Activated CD8-positive, alpha-beta memory T cell treated with anti-CD3 and anti-CD28 coated beads for 36 hours (primary cell): ENCODE results near the gene HOXB4. TPM values are rescaled to one million over a fixed set of nuclear protein-coding genes. Genes with fewer than 3 reads are reported as not detected.

Experiments
- CTCF ChIA-PET: fragments of 350-600 bp; sonication (Branson Sonifier 250); formaldehyde crosslinking; loops from one replicate; lab custom pipeline; 2021; ENCODE audit warnings: antibody characterized with exemption; lab: Charles Lee
- POLR2A ChIA-PET: fragments of 350-600 bp; sonication (Branson Sonifier 250); formaldehyde crosslinking; loops from one replicate; lab custom pipeline; 2021; ENCODE audit warnings: antibody characterized with exemption; lab: Charles Lee
- total RNA-seq, 2 experiments: library from RNA; stranded (reverse); gene quantifications; one replicate each; pipeline ENCODE4 v1.2.3, GENCODE V29; 2021

Gene HOXB4
- total RNA-seq, 2 experiments from 2014 or later, result 3.3 to 3.8 TPM

- POLR2A ChIA-PET, result no interaction called here
- CTCF ChIA-PET, result interaction anchor here (1.0 to 2.3 kb wide), 7 partner anchors 7 to 354 kb away, joined by 3 to 14 read pairs (median 5); partner anchors contain the start of genes HOXB5, HOXB7 and HOXB9
Observed at GRCh38 chr17:48616717-48617470, 38.7 kb upstream of the HOXB4 start.

DNA sequence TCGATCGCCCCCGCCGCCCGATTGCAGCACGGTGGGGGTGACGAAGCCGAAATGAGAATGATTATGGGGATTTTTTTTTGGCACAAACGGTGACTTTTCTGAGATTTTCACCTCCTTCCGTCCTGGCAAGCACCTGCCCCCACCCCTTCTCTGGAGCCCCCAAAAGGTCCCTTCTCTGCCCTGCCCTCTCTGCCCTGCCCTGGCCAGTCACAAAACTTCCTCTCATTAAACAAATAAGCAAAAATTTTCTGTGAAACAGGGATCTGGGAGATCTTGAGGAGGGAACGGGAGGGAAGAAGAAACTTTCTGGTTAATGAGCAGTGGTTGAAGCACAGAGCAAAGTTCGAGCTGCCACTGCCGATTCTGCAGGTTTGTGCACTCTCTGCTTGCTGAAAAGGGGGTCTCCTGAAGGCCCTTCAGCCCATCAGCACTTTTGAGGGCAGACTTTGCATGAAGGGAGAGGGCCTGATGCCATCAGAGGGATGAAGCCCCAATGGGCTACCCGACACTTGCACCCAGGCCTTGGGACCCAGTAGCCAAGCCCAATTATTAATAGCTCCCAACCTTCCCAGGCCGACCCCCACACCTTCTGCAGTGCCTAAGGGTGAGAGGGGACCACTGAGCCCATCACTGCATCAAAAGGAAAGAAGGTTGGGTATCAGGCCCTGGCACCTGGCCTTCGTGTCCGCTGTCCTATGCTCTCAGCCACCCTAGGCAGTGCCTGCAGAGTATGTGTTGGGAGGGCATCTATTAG lies 38.0 kb upstream of the HOXB4 start:
- POLR2A ChIA-PET, result interaction anchor here (0.5 to 0.6 kb wide), 2 partner anchors 21 to 299 kb away, joined by 3 to 8 read pairs; no protein-coding TSS in a partner anchor
- CTCF ChIA-PET, result interaction anchor here (0.6 to 1.3 kb wide), 7 partner anchors 10 to 353 kb away, joined by 3 to 5 read pairs (median 3); partner anchors contain the start of gene HOXB9

DNA sequence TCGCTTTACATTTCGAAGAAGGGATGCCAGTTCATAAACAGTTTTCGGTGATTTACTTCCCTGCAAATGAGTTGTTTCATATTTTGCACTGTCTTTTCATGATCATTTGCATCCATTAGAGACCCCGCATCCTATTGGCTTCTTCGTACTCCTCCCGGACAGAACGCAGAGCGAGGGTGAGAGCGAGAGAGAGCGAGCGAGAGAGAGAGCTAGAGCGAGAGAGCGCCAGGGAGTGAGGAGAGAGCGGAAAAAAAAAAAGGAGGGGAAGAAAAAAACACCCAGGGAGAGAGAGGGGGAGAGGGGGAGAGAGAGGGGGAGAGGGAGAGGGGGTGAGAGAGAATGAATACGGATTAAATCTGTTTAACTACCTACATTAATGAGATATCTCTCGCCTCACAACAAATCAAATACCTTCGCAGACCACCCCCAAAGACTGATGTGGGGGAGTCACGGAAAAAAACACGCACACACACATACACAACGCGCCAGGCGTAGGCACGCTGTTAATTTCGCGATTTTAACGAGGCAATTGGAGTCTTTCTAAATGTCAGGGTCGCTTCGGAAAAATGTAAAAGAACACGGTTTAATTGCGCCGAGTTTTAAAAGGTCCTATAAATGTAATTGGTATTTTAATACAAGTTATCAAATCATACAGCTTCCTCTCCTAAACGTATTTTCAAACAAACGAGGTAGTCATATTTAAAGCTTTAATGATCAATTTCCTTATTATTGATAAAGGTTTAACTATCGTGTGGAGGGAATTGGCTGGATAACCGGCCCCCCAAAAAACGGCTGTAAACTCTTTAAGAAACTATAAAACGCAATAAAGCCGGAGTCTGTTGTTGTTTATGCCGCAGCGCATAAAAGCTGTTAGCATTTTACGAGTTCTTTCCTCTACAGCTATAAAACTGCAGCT lies 37.2 kb upstream of the HOXB4 start, which contains the start of gene HOXB8:
Gene HOXB8, minus strand, starts transcription at position 246 of the 916 bp plus-strand sequence. CDS start 588 bp downstream, outside the sequence.
- CTCF ChIA-PET, result interaction anchor here (0.6 to 1.6 kb wide), 13 partner anchors 10 to 540 kb away, joined by 3 to 6 read pairs (median 4); partner anchors contain the start of genes HOXB5 and HOXB9
- POLR2A ChIA-PET, result interaction anchor here (0.5 to 0.6 kb wide), 2 partner anchors 20 to 299 kb away, joined by 3 to 8 read pairs; no protein-coding TSS in a partner anchor

- POLR2A ChIA-PET, result interaction anchor here (2.2 kb wide), 1 partner anchor 12 kb away, joined by 7 read pairs; the partner anchor contains the start of gene HOXB9
Observed at GRCh38 chr17:48613862-48614694, 35.9 kb upstream of the HOXB4 start.

GRCh38 chr17:48612854-48613691 lies 34.9 kb upstream of the HOXB4 start:
- ChIA-PET POLR2A (interaction anchor here (0.6 to 2.2 kb wide), 2 partner anchors 13 to 67 kb away, joined by 3 to 7 read pairs; partner anchors contain the start of gene HOXB9), CTCF (interaction anchor here (0.6 to 1.1 kb wide), 9 partner anchors 11 to 261 kb away, joined by 3 to 4 read pairs (median 3); partner anchors contain the start of gene HOXB9)

More at GRCh38 chr17:48613862-48614694, 35.9 kb upstream of the HOXB4 start:
- CTCF ChIA-PET, result interaction anchor here (0.5 to 1.6 kb wide), 8 partner anchors 11 to 613 kb away, joined by 3 to 6 read pairs (median 4); partner anchors contain the start of genes HOXB3 and HOXB9

DNA sequence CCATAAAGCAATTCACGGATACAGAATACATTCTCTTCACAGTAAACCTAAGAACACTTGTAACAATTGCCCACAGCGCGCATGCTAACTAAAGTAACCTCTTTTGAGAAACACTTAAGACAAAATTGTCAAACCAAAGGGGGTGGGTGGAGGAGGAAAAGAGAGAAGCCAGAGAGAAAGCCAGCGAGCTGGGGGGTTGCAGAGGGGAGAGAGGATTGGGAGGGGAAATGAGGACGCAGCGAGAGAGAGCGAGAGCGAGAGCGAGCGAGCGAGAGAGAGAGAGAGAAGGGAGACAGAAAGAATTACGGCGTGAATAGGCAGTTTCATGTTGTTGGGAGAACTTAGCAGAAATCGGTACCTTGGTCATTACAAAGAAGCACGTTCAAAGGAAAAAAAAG lies 34.3 kb upstream of the HOXB4 start:
- ChIA-PET POLR2A (interaction anchor here (0.6 to 2.2 kb wide), 2 partner anchors 13 to 66 kb away, joined by 3 to 7 read pairs; partner anchors contain the start of gene HOXB9), CTCF (interaction anchor here (0.8 to 1.1 kb wide), 7 partner anchors 11 to 260 kb away, joined by 3 to 4 read pairs (median 3); partner anchors contain the start of gene HOXB9)

DNA sequence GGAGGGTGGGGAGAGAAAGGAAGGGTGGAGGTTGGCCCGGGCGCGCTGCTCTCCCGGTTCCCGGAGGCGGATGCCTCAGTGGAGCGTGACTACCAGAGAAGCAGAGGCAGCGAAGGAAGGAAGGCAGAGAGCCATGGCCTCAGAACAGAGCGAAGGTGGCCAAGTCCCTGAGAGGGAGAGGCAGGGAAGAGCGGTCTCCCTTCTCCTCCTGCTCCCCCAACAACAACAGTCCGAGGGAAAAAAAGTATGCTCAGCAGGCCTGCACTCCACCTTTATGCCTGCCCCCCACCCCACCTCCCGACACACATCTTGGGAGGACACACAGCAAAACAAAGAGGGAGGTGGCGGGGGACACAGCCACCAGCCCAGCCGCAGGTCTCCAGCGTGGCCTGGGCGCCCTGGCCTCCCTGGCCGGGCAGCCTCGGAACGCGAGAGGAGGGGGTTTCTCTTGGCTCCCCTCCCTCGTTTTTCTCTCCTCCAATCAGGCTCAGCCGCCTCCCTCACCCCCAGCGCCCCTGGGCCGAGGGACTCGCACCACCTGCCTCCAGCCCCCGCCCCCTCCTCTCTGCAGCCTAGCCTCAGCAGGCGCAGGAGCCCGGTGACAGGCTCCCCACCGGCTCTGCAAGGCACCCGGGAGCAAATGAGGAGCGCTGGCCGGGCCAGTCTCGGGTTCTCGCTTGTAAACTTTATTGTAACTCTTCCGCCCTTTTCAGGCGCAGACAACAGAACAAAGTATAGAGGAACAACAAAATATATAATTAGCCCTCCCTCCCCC lies 33.7 kb upstream of the HOXB4 start:
- ChIA-PET POLR2A (no interaction called here), CTCF (interaction anchor here (1.1 kb wide), 1 partner anchor 14 kb away, joined by 4 read pairs; the partner anchor contains the start of gene HOXB9)

DNA sequence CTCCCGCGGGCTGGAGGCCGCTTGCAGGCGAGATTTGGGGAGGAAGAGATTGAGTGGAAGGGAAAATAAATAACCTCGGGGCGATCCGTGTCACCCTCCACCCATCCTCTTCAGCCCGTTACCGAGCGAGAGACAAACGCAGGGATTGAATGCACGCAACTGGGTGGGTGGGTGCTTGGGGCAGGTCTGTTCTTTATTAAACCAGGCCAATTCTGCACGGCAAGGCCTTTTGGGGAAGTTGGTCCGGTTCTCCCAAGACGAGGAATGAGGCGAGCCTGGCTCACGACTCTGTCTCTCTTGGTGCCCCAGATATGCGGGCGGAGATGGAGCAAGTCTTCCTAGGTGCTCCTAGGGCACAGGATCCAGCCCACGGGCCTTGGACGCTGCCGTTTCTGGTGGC lies 33.1 kb upstream of the HOXB4 start:
- ChIA-PET POLR2A (no interaction called here), CTCF (no interaction called here)

DNA sequence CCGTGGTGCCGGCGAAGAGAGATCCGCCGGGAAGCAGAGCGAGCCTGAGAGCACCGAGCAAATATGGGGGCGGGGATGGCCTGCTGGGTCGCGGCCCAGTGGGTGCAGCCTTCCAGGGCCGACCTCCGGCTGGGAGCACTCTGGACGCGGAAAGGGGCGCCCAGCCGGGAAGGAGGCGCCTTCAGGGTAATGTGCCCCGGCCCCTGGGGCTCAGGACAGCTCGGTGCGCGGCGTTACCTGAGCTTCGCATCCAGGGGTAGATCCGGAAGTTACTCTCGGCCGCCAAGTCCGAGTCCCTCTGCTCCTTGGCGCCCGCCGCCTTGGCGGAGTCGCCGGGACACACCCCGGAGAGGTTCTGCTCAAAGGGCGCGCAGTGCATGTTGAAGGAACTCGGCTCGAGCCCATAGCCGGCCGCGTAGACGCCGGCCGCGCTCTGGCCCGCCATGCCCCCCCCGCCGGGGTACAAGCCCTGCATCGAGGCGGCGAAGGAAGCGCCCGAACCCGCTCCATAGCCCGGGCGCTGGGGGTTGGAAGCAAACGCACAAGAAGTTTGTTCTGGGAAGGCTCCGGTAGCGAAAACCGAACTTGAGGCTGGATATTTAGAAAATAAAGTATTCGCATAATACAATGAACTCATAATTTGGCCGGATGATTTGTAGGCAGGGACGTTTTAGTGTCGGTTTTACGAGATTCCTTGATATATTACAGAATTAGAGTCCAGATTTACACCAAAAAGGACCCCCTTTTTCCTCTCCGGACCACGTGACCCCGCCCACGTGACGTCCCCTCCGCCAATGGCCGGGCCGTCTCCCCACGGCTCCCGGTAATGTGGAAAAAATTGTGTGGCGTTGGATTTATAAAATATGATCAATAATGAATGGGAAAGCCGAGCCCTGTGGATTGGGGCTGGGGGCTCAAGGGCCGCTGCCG lies 32.4 kb upstream of the HOXB4 start, which contains the start of gene HOXB7:
Gene HOXB7, minus strand, starts transcription at position 736 of the 930 bp plus-strand sequence. Its CDS starts 99 bp downstream, at position 637.
- POLR2A ChIA-PET, result interaction anchor here (0.6 kb wide), 2 partner anchors 228 to 534 kb away, joined by 4 to 12 read pairs; no protein-coding TSS in a partner anchor
- CTCF ChIA-PET, result interaction anchor here (0.6 to 3.6 kb wide), 6 partner anchors 8 to 111 kb away, joined by 3 to 24 read pairs (median 6); partner anchors contain the start of gene HOXB5

GRCh38 chr17:48609759-48610281 lies 31.7 kb upstream of the HOXB4 start:
- ChIA-PET POLR2A (interaction anchor here (0.6 to 1.1 kb wide), 4 partner anchors 15 to 533 kb away, joined by 3 to 12 read pairs (median 4); no protein-coding TSS in a partner anchor), CTCF (interaction anchor here (0.6 to 3.6 kb wide), 6 partner anchors 8 to 112 kb away, joined by 3 to 24 read pairs (median 6); partner anchors contain the start of gene HOXB5)

DNA sequence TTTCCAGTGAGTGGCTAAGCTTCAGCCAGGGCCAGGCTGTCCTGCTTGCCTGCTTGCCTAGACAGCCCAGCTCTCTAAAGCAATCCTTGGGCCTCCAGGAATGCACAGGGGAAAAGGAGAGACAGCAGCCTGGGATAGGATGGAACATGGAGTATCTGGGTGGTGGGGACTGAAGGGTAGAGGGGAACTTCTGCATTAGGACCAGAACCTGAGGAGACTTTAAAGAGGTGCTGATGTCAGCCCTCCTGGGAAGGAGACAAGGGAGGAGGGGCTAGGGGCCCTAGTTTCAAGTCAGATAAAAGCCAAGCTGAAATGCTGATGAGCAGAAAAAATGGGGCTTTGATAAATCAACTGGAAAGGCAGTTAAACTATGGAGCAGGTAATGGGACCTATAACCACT lies 30.9 kb upstream of the HOXB4 start:
- CTCF ChIA-PET, result interaction anchor here (0.9 to 3.6 kb wide), 6 partner anchors 8 to 584 kb away, joined by 3 to 24 read pairs (median 6); partner anchors contain the start of gene HOXB5
- POLR2A ChIA-PET, result interaction anchor here (0.6 to 1.1 kb wide), 2 partner anchors 16 to 64 kb away, joined by 3 to 5 read pairs; no protein-coding TSS in a partner anchor

GRCh38 chr17:48608494-48608834 lies 30.3 kb upstream of the HOXB4 start:
- ChIA-PET CTCF (interaction anchor here (0.6 to 3.6 kb wide), 4 partner anchors 12 to 583 kb away, joined by 3 to 24 read pairs (median 4); partner anchors contain the start of gene HOXB5), POLR2A (no interaction called here)

- CTCF ChIA-PET, result interaction anchor here (3.6 kb wide), 1 partner anchor 13 kb away, joined by 24 read pairs; the partner anchor contains the start of gene HOXB5
- POLR2A ChIA-PET, result no interaction called here
Observed at GRCh38 chr17:48606892-48607614, 28.9 kb upstream of the HOXB4 start.
